BJ (cell line): ENCODE measurements around the gene COL9A2. TPM values are rescaled to one million over a fixed set of nuclear protein-coding genes. Genes with fewer than 3 reads are reported as not detected.

Experiments used
- CTCF ChIA-PET: fragments of 350-600 bp; formaldehyde crosslinking; extraction: SDS; loops from one replicate; lab custom pipeline; 2021; ENCODE audit warnings: antibody characterized with exemption, inconsistent platforms; lab: Yijun Ruan, JAX
- POLR2A ChIA-PET: fragments of 300-600 bp; sonication (Branson Sonifier 250); formaldehyde crosslinking; extraction: SDS; loops from one replicate; lab custom pipeline; 2021; ENCODE audit warnings: antibody characterized with exemption; lab: Charles Lee
- DNase-seq: peaks from one replicate; pipeline ENCODE4 v3.0.0-alpha.2; 2011; ENCODE audit warnings: low read depth
- H3K27me3 ChIP-seq: 2 replicates; pipeline ENCODE4 v1.6.0; 2011; ENCODE audit warnings: low read length; ENCODE audit not compliant: control insufficient read depth, insufficient read depth
- H3K36me3 ChIP-seq: 2 replicates; pipeline ENCODE4 v1.5.1; 2011; ENCODE audit warnings: low read length; ENCODE audit not compliant: control insufficient read depth, insufficient read depth
- H3K4me3 ChIP-seq: 2 replicates; pipeline ENCODE4 v1.5.1; 2011; ENCODE audit warnings: low read depth, mild to moderate bottlenecking, control low read depth, low read length
- CTCF ChIP-seq: IDR thresholded peaks from 2 replicates; pipeline ENCODE4 v1.5.1; 2011; ENCODE audit warnings: low read depth, mild to moderate bottlenecking, control low read depth, inconsistent platforms, low read length, moderate library complexity; ENCODE audit not compliant: insufficient read depth
- polyA plus RNA-seq: library from polyadenylated mRNA; depleted of rRNA; stranded (reverse); fragments of >200 nt; gene quantifications from 2 replicates; pipeline ENCODE4 v1.2.3, GENCODE V29; 2011

Gene COL9A2
- polyA plus RNA-seq, 1 experiment, result 0.07 TPM

GRCh38 chr1:40318970-40319621 lies 2.0 kb upstream of the COL9A2 start:
- ChIA-PET POLR2A (interaction anchor here (0.8 kb wide), 1 partner anchor 15 kb away, joined by 4 read pairs; no protein-coding TSS in a partner anchor), CTCF (interaction anchor here (2.1 to 8.5 kb wide), 3 partner anchors 10 to 166 kb away, joined by 4 to 80 read pairs (median 53); no protein-coding TSS in a partner anchor)
- DNase-seq, result no peak
- Histone ChIP-seq H3K4me3 (no peak overlapping the region), H3K36me3 (no peaks in the 10 kb centered on the region), H3K27me3 (peaks cover 25% of the 10 kb centered on the region)
- TF ChIP-seq CTCF, result no peak

- Histone ChIP-seq H3K4me3 (no peak overlapping the region), H3K27me3 (peaks cover 25% of the 10 kb centered on the region), H3K36me3 (no peaks in the 10 kb centered on the region)
- POLR2A ChIA-PET, result interaction anchor here (0.8 kb wide), 1 partner anchor 16 kb away, joined by 4 read pairs; no protein-coding TSS in a partner anchor
- no peak for DNase-seq
- TF ChIP-seq CTCF, result no peak
- CTCF ChIA-PET, result interaction anchor here (1.7 to 8.5 kb wide), 4 partner anchors 10 to 169 kb away, joined by 4 to 80 read pairs (median 28); no protein-coding TSS in a partner anchor
These were observed 1.4 kb upstream of the COL9A2 start for GRCh38 chr1:40318476-40318875.

GRCh38 chr1:40317394-40318074 lies 448 bp upstream of the COL9A2 start:
- no peak for DNase-seq
- H3K27me3 ChIP-seq, result peaks cover 25% of the 10 kb centered on the region
- POLR2A ChIA-PET, result no interaction called here
- H3K4me3 ChIP-seq, result no peak overlapping the region
- TF ChIP-seq CTCF, result no peak
- H3K36me3 ChIP-seq, result no peaks in the 10 kb centered on the region
- CTCF ChIA-PET, result interaction anchor here (1.7 to 8.5 kb wide), 5 partner anchors 11 to 173 kb away, joined by 4 to 80 read pairs (median 31); no protein-coding TSS in a partner anchor

GRCh38 chr1:40315795-40316594 lies 1.1 kb downstream of the COL9A2 start:
- ChIA-PET CTCF (interaction anchor here (0.5 to 8.5 kb wide), 28 partner anchors 8 to 315 kb away, joined by 3 to 80 read pairs (median 4); no protein-coding TSS in a partner anchor), POLR2A (no interaction called here)
- peaks cover 25% of the 10 kb centered on the region for H3K27me3 ChIP-seq
- no peak for DNase-seq
- no peak for TF ChIP-seq CTCF
- peak overlapping the region; percentile 26 for H3K4me3 ChIP-seq
- H3K36me3 ChIP-seq, result no peaks in the 10 kb centered on the region
